ENCODE measurements around the gene EPB41L4B.
"Not testable (repeated sequence)": the region's sequence is repeated elsewhere in the genome, so short reads cannot be mapped to it uniquely, and the experiment has no call there.

Gene EPB41L4B

GRCh38 chr9:109224751-109225150 is 96.1 kb downstream of the EPB41L4B start (continued):
- TF ChIP-seq ZBTB20 (tag by site-specific recombination; IDR thresholded peaks at IDR 0.05) (no peak), ZNF433 (tag by site-specific recombination; IDR thresholded peaks at IDR 0.05; ENCODE audit: low read depth) (no peak), ZSCAN5A (tag by site-specific recombination; IDR thresholded peaks at IDR 0.05) (no peak), ZNF169 (tag by site-specific recombination; IDR thresholded peaks at IDR 0.05) (no peak), ZSCAN30 (tag by site-specific recombination; IDR thresholded peaks at IDR 0.05) (no peak), ZBTB17 (tag by site-specific recombination; IDR thresholded peaks at IDR 0.05) (no peak)

- CTCF ChIA-PET; H3K4me3 ChIP-seq (ENCODE audit: low read depth, low read length); H3K27ac ChIP-seq (ENCODE audit: extremely low read depth, low read depth, low read length); H3K9me3 ChIP-seq (ENCODE audit: control insufficient read depth, insufficient read depth, low read depth, low read length); H3K4me1 ChIP-seq (ENCODE audit: control insufficient read depth, insufficient read depth, low read length); H3K36me3 ChIP-seq (ENCODE audit: control insufficient read depth in 2 of 2, insufficient read depth in 1 of 2, low read length in 2 of 2): not testable (repeated sequence)
- POLR2A ChIA-PET = interaction anchor here (0.7 kb wide), 1 partner anchor 1706 kb away, joined by 3 read pairs; no protein-coding TSS in a partner anchor
These were observed 102.6 kb downstream of the EPB41L4B start for GRCh38 chr9:109218242-109218641.

DNA sequence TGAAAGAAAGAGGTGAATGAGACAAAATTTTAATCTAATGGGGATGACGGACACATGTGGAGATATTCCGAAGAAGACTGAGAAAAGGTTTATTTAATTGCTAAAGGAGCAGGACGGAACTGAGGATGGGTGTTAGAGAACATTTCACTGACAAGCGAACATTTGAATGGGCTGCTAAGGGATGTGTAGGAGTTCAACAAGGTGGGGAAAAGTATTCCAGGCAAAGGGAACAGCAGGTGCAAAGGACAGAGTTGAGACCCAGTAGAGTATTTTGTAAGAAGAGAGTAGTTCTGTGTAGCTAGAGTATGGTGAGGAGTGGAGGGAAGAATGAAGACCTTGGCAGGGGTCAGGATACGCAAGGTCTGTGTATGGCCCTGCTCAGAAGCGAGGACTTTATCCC is 106.4 kb downstream of the EPB41L4B start:
- no peaks in the 10 kb centered on the region for H3K9me3 ChIP-seq (ENCODE audit: control insufficient read depth, insufficient read depth, low read depth, low read length)
- TF ChIP-seq, protein P1, sequence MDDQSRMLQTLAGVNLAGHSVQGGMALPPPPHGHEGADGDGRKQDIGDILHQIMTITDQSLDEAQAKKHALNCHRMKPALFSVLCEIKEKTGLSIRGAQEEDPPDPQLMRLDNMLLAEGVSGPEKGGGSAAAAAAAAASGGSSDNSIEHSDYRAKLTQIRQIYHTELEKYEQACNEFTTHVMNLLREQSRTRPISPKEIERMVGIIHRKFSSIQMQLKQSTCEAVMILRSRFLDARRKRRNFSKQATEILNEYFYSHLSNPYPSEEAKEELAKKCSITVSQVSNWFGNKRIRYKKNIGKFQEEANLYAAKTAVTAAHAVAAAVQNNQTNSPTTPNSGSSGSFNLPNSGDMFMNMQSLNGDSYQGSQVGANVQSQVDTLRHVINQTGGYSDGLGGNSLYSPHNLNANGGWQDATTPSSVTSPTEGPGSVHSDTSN (CRISPR knock-in tag; IDR thresholded peaks at IDR 0.05) = no peak
- TF ChIP-seq, protein P2, sequence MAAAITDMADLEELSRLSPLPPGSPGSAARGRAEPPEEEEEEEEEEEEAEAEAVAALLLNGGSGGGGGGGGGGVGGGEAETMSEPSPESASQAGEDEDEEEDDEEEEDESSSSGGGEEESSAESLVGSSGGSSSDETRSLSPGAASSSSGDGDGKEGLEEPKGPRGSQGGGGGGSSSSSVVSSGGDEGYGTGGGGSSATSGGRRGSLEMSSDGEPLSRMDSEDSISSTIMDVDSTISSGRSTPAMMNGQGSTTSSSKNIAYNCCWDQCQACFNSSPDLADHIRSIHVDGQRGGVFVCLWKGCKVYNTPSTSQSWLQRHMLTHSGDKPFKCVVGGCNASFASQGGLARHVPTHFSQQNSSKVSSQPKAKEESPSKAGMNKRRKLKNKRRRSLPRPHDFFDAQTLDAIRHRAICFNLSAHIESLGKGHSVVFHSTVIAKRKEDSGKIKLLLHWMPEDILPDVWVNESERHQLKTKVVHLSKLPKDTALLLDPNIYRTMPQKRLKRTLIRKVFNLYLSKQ (tag by site-specific recombination; IDR thresholded peaks at IDR 0.05; ENCODE audit: borderline replicate concordance) = no peak
- TF ChIP-seq ZNF423 (tag by site-specific recombination; IDR thresholded peaks at IDR 0.05) (no peak), ZNF629 (tag by site-specific recombination; IDR thresholded peaks at IDR 0.05) (no peak), SP7 (tag by site-specific recombination; IDR thresholded peaks at IDR 0.05) (no peak), ZFP3 (tag by site-specific recombination; IDR thresholded peaks at IDR 0.05; ENCODE audit: low read depth) (peak; percentile 82)
- H3K36me3 ChIP-seq (ENCODE audit: control insufficient read depth in 2 of 2, insufficient read depth in 1 of 2, low read length in 2 of 2) = no peaks in the 10 kb centered on the region
- no peak overlapping the region for H3K27ac ChIP-seq (ENCODE audit: extremely low read depth, low read depth, low read length)
- H3K4me1 ChIP-seq (ENCODE audit: control insufficient read depth, insufficient read depth, low read length) = no peaks in the 10 kb centered on the region
- ChIA-PET POLR2A (interaction anchor here (0.6 kb wide), 1 partner anchor 20 kb away, joined by 3 read pairs; no protein-coding TSS in a partner anchor), CTCF (interaction anchor here (1.3 kb wide), 1 partner anchor 256 kb away, joined by 3 read pairs; no protein-coding TSS in a partner anchor)
- H3K4me3 ChIP-seq (ENCODE audit: low read depth, low read length) = no peak overlapping the region

DNA sequence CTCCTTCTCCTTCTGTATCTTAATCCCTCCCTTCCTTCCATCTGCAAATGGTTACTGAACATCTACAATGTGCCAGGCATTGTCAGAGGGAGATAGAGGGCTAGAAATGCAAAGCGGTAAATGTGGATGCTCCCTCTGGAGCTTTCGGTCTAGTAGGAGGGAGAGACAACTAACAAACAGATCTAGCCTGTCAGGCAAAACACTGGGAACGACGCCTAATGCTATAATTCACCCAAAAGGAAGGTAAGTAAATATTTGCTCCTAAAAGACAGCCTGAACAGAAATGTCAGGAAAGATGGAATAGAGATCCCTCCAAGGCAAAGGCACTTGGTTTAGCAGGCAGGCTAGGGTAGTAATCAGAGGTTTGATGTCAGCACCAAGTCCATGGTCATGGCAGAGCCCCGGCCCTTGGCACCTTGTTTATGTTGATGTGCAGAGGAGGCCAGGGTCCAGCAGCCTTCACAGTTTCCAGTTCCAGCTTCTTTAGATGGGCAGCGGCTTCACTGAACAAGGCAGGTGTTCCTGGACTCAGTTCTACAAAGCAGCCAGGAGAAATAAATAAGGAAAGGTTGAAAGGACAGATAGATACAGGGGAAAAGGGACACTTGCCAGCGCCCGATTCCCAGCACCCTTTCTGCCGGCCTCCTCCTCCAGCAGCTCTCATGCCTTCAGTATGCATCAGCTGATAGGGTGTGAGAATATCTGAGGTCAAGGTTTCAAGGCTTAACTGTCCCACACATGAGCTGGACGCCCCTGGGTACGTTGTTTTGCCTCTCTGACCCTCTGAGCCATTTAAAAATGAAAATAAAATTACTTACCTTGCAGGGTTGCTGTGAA is 107.4 kb downstream of the EPB41L4B start:
- CTCF ChIA-PET = interaction anchor here (0.7 to 1.6 kb wide), 3 partner anchors 30 to 256 kb away, joined by 3 to 5 read pairs (median 3); no protein-coding TSS in a partner anchor
- Histone ChIP-seq H3K36me3 (ENCODE audit: control insufficient read depth in 2 of 2, insufficient read depth in 1 of 2, low read length in 2 of 2) (no peaks in the 10 kb centered on the region), H3K9me3 (ENCODE audit: control insufficient read depth, insufficient read depth, low read depth, low read length) (no peaks in the 10 kb centered on the region), H3K4me3 (ENCODE audit: low read depth, low read length) (no peak overlapping the region), H3K4me1 (ENCODE audit: control insufficient read depth, insufficient read depth, low read length) (no peaks in the 10 kb centered on the region), H3K27ac (ENCODE audit: extremely low read depth, low read depth, low read length) (no peak overlapping the region)
- TF ChIP-seq ZNF184 (tag by site-specific recombination; IDR thresholded peaks at IDR 0.05) = no peak
- no peak for TF ChIP-seq ZNF146 (tag by site-specific recombination; IDR thresholded peaks at IDR 0.05)
- TF ChIP-seq ZNF768 (tag by site-specific recombination; IDR thresholded peaks at IDR 0.05) = no peak
- POLR2A ChIA-PET = no interaction called here

All from HEK293 (cell line).